SU-DHL-6 (cell line): ENCODE measurements around the gene ANXA5.
"Not testable (repeated sequence)": the region's sequence is repeated elsewhere in the genome, so short reads cannot be mapped to it uniquely, and the experiment has no call there.

Source experiments
- H2AFZ ChIP-seq: fragments of 200-600 bp; sonication (generic); 2 replicates; pipeline ENCODE4 v1.6.1; 2014; ENCODE audit warnings: low read depth, mild to moderate bottlenecking, moderate library complexity, mixed read lengths, antibody characterized with exemption, low read length; ENCODE audit not compliant: severe bottlenecking
- H3F3A ChIP-seq: fragments of 200-600 bp; shearing (Covaris generic); 2 replicates; pipeline ENCODE4 v1.6.0; 2016; ENCODE audit warnings: antibody characterized with exemption, mild to moderate bottlenecking; ENCODE audit not compliant: insufficient read depth
- H3K27ac ChIP-seq: fragments of 200-600 bp; sonication (generic); 2 replicates; pipeline ENCODE4 v1.5.1; 2016; ENCODE audit warnings: low read depth, mild to moderate bottlenecking, low read length, moderate library complexity, mixed read lengths
- H3K27me3 ChIP-seq: fragments of 200-600 bp; sonication (generic), shearing (Covaris generic); 2 replicates; pipeline ENCODE4 v1.6.0; 2014; ENCODE audit warnings: mild to moderate bottlenecking, low read length
- H3K36me3 ChIP-seq: fragments of 200-600 bp; sonication (generic); 2 replicates; pipeline ENCODE4 v1.6.1; 2014; ENCODE audit warnings: mild to moderate bottlenecking, low read length, mixed read lengths
- H3K4me2 ChIP-seq: fragments of 300-600, 200-600 bp; shearing (Covaris generic), sonication (generic); 2 replicates; pipeline ENCODE4 v1.6.0; 2014; ENCODE audit warnings: low read length, low read depth, mild to moderate bottlenecking; ENCODE audit not compliant: poor library complexity, severe bottlenecking
- H3K4me3 ChIP-seq: fragments of 200-600 bp; sonication (generic); 2 replicates; pipeline ENCODE4 v1.5.1; 2014; ENCODE audit warnings: antibody characterized with exemption, low read length, mild to moderate bottlenecking, mixed read lengths; ENCODE audit not compliant: insufficient read depth, poor library complexity, severe bottlenecking
- H3K79me2 ChIP-seq: fragments of 200-600 bp; sonication (generic); 2 replicates; pipeline ENCODE4 v1.6.1; 2014; ENCODE audit warnings: mild to moderate bottlenecking, low read length, moderate library complexity; ENCODE audit not compliant: insufficient read depth
- H3K9ac ChIP-seq: fragments of 200-600 bp; sonication (generic); 2 replicates; pipeline ENCODE4 v1.7.0; 2014; ENCODE audit warnings: mild to moderate bottlenecking, low read length
- H3K9me2 ChIP-seq: fragments of 200-600 bp; sonication (generic); replicated peaks from 2 replicates; pipeline ENCODE4 v1.6.1; 2014; ENCODE audit warnings: low read length; ENCODE audit not compliant: insufficient read depth
- H3K9me3 ChIP-seq: fragments of 200-600 bp; sonication (generic); 2 replicates; pipeline ENCODE4 v1.6.1; 2014; ENCODE audit warnings: low read length, mixed read lengths; ENCODE audit not compliant: insufficient read depth
- H4K20me1 ChIP-seq: fragments of 200-600 bp; sonication (generic); 2 replicates; pipeline ENCODE4 v1.6.1; 2014; ENCODE audit warnings: low read depth, mild to moderate bottlenecking, antibody characterized with exemption, low read length, moderate library complexity, mixed read lengths
- CTCF ChIP-seq: fragments of 200-600 bp; sonication (generic); IDR thresholded peaks from one replicate; pipeline ENCODE4 v1.5.1; 2017; ENCODE audit warnings: antibody characterized with exemption, mild to moderate bottlenecking, low read length, moderate library complexity; ENCODE audit not compliant: insufficient read depth, poor library complexity, severe bottlenecking
- EZH2phosphoT487 ChIP-seq: fragments of 200-600 bp; sonication (generic), shearing (Covaris generic); conservative IDR thresholded peaks from 2 replicates; pipeline ENCODE4 v1.6.1; 2018; ENCODE audit warnings: mild to moderate bottlenecking, antibody characterized with exemption, low read length, moderate library complexity, mixed read lengths

Gene ANXA5

DNA sequence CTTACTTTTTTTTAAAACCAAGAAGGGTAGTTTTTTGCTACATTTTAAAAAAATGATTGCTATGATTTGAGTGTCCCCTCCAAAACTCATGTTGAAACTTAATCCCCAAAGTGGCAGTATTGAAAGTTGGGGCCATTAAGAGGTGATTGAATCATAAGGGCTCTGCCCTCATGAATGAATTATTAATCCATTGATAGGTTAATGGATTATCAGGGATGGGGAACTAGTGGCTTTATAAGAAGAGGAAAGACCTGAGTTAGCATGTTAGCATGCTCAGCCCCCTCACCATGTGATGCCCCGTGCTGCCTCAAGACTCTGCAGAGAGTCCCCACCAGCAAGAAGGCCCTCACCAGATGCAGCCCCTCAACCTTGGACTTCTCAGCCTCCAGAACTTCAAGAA lies 37.2 kb upstream of the ANXA5 start:
- no peaks in the 10 kb centered on the region for H4K20me1 ChIP-seq
- H3K9me3 ChIP-seq, result no peaks in the 10 kb centered on the region
- H3K36me3 ChIP-seq, result no peaks in the 10 kb centered on the region
- no peaks in the 10 kb centered on the region for H3K9me2 ChIP-seq
- H2AFZ ChIP-seq, result no peak overlapping the region
- H3K4me3 ChIP-seq, result no peak overlapping the region
- H3F3A ChIP-seq, result no peaks in the 10 kb centered on the region
- TF ChIP-seq CTCF, result no peak
- no peak for TF ChIP-seq EZH2phosphoT487
- no peaks in the 10 kb centered on the region for H3K79me2 ChIP-seq
- H3K9ac ChIP-seq, result no peak overlapping the region
- H3K27ac ChIP-seq, result no peak overlapping the region
- no peaks in the 10 kb centered on the region for H3K27me3 ChIP-seq
- no peak overlapping the region for H3K4me2 ChIP-seq

DNA sequence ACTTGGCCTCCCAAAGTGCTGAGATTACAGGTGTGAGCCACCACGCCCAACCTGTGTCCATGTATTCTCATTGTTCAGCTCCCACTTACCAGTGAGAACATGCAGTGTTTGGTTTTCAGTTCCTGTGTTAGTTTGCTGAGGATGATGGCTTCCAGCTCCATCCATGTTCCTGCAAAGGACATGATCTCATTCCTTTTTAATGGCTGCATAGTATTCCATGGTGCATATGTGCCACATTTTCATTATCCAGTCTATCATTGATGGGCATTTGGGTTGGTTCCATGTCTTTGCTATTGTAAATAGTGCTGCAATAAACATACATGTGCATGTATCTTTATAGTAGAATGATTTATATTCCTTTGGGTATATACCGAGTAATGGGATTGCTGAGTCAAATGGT lies 33.0 kb upstream of the ANXA5 start:
- H3F3A ChIP-seq, H4K20me1 ChIP-seq, H3K27ac ChIP-seq, H3K9me2 ChIP-seq, H2AFZ ChIP-seq, H3K4me2 ChIP-seq, H3K9me3 ChIP-seq, H3K36me3 ChIP-seq, H3K27me3 ChIP-seq, H3K9ac ChIP-seq, H3K79me2 ChIP-seq, H3K4me3 ChIP-seq: not testable (repeated sequence)

DNA sequence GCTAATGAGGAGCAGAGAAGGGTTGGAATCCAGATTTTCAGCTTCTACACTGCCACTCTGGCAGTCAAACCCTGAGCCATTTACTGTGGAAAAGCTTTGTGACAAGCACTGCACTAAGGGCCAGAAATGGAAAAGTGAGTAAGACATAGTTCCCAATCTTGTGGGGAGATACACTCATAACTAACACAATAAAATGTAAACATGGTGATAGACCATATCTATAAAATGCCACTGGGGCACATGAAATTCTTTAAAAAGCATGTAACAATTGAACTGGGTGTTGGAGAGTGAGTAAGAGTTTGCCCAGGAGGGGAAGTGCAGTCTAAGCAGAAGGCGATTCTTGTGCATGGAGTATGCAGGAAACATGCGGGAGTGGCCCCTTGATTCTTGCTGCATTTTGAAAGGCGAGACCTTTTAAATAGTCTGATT lies 32.0 kb upstream of the ANXA5 start:
- H2AFZ ChIP-seq, result no peak overlapping the region
- no peak overlapping the region for H3K9ac ChIP-seq
- no peaks in the 10 kb centered on the region for H3K79me2 ChIP-seq
- no peaks in the 10 kb centered on the region for H3K27me3 ChIP-seq
- no peaks in the 10 kb centered on the region for H3K36me3 ChIP-seq
- H3F3A ChIP-seq, result no peaks in the 10 kb centered on the region
- no peaks in the 10 kb centered on the region for H3K9me2 ChIP-seq
- H3K4me2 ChIP-seq, result no peak overlapping the region
- no peak overlapping the region for H3K27ac ChIP-seq
- no peaks in the 10 kb centered on the region for H4K20me1 ChIP-seq
- H3K9me3 ChIP-seq, result no peaks in the 10 kb centered on the region
- TF ChIP-seq EZH2phosphoT487 (no peak), CTCF (no peak)
- no peak overlapping the region for H3K4me3 ChIP-seq

DNA sequence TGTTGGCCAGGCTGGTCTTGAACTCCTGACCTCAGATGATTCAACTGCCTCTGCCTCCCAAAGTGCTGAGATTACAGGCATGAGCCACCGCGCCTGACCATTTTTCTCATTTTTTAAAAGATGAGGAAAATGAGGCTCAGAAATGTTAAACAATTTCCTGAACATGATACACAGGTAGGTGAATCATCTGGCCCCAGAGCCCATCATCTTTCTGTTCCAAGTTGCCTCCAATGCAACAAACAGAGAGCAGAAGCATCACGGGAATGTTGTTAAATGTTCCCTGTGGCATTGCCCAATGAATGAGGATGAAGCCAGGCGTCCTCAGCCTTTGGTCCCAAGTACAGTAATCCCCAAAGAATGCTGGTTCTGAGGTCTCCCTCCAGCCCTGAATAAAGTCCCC lies 31.3 kb upstream of the ANXA5 start:
- Histone ChIP-seq H3K4me2 (no peak overlapping the region), H3K27ac (no peak overlapping the region)

More for the DNA sequence above, 31.3 kb upstream of the ANXA5 start:
- Histone ChIP-seq H2AFZ (no peak overlapping the region), H3K4me3 (no peak overlapping the region), H3K36me3 (no peaks in the 10 kb centered on the region), H3K9me3 (no peaks in the 10 kb centered on the region), H3K9me2 (no peaks in the 10 kb centered on the region), H3K9ac (no peak overlapping the region), H4K20me1 (no peaks in the 10 kb centered on the region), H3K27me3 (no peaks in the 10 kb centered on the region), H3F3A (no peaks in the 10 kb centered on the region), H3K79me2 (no peaks in the 10 kb centered on the region)
- TF ChIP-seq EZH2phosphoT487, result no peak
- no peak for TF ChIP-seq CTCF
